ENCODE measurements around the gene P2RX6.
"Not testable (repeated sequence)": the region's sequence is repeated elsewhere in the genome, so short reads cannot be mapped to it uniquely, and the experiment has no call there.

DNA sequence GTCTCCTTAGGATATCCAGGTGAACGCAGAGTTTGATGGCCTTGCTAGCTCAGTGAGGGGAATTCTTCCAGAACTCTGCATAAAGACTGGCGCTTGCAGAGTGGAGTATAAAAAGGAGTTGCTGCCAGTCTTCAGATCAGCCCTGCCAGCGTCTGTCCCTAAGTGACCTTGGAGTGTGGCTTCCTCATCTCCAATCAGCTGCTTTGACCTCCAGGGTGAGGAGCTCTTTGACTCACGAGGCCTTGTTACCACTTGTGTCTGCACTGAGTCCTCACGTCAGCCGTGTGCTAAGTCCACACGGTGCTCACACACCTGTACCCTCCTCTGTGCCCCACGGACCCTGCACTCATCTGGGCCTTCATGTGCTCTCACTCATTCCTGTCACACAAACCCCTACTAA is 45.4 kb downstream of the P2RX6 start:
- TF ChIP-seq, protein P1, sequence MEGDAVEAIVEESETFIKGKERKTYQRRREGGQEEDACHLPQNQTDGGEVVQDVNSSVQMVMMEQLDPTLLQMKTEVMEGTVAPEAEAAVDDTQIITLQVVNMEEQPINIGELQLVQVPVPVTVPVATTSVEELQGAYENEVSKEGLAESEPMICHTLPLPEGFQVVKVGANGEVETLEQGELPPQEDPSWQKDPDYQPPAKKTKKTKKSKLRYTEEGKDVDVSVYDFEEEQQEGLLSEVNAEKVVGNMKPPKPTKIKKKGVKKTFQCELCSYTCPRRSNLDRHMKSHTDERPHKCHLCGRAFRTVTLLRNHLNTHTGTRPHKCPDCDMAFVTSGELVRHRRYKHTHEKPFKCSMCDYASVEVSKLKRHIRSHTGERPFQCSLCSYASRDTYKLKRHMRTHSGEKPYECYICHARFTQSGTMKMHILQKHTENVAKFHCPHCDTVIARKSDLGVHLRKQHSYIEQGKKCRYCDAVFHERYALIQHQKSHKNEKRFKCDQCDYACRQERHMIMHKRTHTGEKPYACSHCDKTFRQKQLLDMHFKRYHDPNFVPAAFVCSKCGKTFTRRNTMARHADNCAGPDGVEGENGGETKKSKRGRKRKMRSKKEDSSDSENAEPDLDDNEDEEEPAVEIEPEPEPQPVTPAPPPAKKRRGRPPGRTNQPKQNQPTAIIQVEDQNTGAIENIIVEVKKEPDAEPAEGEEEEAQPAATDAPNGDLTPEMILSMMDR (IDR thresholded peaks at IDR 0.05) = not testable (repeated sequence)
- TF ChIP-seq POLR2A, EP300 (IDR thresholded peaks at IDR 0.05): not testable (repeated sequence)
